DND-41 (cell line): ENCODE data around the gene AGRN.

Experiments used
- EZH2 ChIP-seq: IDR thresholded peaks from 3 replicates; pipeline ENCODE4 v1.6.1; 2012; ENCODE audit warnings: borderline replicate concordance, low read depth, mild to moderate bottlenecking, moderate library complexity, low read length, inconsistent platforms; ENCODE audit not compliant: severe bottlenecking
- TF ChIP-seq, protein P1 (sequence below): IDR thresholded peaks from 2 replicates; pipeline ENCODE4 v1.5.1; 2012; ENCODE audit warnings: borderline replicate concordance, low read length, moderate library complexity, mild to moderate bottlenecking; ENCODE audit not compliant: poor library complexity, severe bottlenecking; ENCODE audit errors: extremely low read depth

GRCh38 chr1:1041873-1042272 is 22.0 kb downstream of the AGRN start:
- TF ChIP-seq, protein P1, sequence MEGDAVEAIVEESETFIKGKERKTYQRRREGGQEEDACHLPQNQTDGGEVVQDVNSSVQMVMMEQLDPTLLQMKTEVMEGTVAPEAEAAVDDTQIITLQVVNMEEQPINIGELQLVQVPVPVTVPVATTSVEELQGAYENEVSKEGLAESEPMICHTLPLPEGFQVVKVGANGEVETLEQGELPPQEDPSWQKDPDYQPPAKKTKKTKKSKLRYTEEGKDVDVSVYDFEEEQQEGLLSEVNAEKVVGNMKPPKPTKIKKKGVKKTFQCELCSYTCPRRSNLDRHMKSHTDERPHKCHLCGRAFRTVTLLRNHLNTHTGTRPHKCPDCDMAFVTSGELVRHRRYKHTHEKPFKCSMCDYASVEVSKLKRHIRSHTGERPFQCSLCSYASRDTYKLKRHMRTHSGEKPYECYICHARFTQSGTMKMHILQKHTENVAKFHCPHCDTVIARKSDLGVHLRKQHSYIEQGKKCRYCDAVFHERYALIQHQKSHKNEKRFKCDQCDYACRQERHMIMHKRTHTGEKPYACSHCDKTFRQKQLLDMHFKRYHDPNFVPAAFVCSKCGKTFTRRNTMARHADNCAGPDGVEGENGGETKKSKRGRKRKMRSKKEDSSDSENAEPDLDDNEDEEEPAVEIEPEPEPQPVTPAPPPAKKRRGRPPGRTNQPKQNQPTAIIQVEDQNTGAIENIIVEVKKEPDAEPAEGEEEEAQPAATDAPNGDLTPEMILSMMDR: no peak
- no peak for TF ChIP-seq EZH2
